HG02938 (cell line): Measurements from ENCODE around the gene PLA2G4D.

ENCODE experiments used
- ATAC-seq: cut with Tn5 transposase; IDR thresholded peaks from one replicate; pipeline ENCODE4 v1.9.1; 2021; ENCODE audit warnings: mild to moderate bottlenecking, moderate library complexity; ENCODE audit not compliant: unreplicated experiment

The PLA2G4D gene

GRCh38 chr15:42077689-42078088, 16.7 kb downstream of the PLA2G4D start:
- ATAC-seq: no peak

GRCh38 chr15:42073418-42073817, 20.9 kb downstream of the PLA2G4D start:
- ATAC-seq: no peak

DNA sequence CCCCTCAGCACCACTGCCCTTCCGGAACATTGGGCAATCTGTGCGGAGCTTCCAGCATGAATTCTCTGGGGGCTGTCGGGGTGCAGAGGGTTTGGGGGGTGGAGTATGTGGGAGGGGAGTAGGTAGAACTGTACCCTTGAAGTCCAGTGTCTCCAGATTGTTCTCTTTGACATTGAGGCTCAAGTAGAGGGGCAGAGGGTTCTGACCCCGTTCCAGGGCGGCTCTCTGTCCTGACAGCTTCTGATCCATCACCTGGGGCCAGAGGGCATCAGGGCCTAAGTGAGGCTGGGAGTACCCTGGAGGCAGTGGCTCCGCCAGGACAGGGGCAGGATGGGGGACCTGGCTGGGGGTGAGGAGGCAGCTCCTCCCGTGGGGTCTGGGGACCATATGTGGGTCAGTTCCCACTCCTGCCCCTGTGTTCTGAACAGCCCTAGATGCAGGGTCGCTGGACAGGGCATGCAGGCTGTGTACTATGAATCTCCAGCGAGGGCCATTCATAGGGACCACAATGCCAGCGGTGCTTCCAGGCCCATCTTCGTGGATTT, 22.1 kb downstream of the PLA2G4D start:
- ATAC-seq: no peak

GRCh38 chr15:42071717-42072116, 22.6 kb downstream of the PLA2G4D start:
- ATAC-seq: no peak

GRCh38 chr15:42070976-42071350, 23.4 kb downstream of the PLA2G4D start:
- ATAC-seq: no peak

GRCh38 chr15:42070279-42070975, 23.9 kb downstream of the PLA2G4D start:
- no peak for ATAC-seq

DNA sequence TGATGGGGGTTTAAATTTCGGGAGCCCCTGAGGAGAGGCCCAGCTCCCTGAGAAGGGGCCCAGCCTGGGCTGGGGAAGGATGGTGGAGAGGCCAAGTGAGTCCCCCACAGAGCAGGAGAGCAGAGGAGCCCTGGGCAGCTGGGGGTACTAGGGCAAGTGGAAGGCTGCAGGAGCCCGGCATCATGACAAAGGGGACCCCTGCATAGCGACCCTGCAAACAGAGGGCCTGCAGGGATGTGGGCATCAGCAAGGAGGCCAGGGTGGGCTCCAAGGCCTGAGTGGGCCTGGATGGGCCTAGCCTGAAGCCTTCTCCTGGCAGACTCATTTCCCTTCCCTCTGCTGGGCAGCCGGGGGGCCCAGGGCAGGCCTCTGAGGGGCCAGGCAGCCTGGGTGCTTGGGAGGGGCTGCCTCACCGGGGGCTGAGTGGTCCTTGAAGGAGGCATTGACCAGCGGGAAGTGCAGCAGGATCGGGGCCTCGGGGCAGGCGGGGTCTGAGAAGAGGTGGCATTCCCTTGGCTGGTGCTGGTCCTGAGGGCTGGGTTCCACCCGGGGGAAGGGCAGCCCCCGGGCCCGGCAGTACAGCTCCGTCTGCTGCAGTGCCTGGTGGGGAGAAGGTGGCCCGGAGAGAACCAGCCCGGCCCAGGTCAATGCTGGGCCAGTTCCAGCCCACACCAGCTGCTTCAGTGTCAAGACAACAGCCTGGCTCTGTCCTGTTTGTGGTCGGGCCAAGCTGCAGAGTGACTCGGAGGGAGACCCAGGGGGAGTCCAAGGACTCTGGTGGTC, 24.7 kb downstream of the PLA2G4D start:
- no peak for ATAC-seq

GRCh38 chr15:42069025-42069424, 25.3 kb downstream of the PLA2G4D start:
- ATAC-seq: no peak

GRCh38 chr15:42068601-42069000, 25.8 kb downstream of the PLA2G4D start:
- ATAC-seq: no peak

- ATAC-seq: no peak
These were observed 27.5 kb downstream of the PLA2G4D start for GRCh38 chr15:42066764-42067415.

GRCh38 chr15:42065468-42065867, 28.9 kb downstream of the PLA2G4D start:
- no peak for ATAC-seq

DNA sequence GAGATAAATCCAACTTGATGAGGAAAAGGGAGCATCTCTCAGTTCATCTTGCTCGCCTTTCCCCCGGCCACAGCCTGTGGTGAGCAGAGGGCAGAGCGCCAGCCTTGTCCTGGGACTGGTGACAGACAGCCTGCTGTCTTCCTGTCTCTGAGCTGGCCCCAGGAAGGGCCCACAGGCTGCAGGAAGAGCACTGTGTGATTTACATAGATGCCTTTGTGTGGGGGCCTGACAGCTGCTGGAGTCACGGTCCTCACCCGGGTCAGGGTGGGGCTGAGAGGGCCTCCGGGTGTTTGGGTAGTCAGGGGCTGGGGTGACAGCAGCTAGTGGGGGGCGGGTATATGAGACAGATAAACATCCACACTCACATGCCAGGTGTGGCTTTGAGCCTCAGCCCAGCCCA, 29.3 kb downstream of the PLA2G4D start:
- no peak for ATAC-seq

DNA sequence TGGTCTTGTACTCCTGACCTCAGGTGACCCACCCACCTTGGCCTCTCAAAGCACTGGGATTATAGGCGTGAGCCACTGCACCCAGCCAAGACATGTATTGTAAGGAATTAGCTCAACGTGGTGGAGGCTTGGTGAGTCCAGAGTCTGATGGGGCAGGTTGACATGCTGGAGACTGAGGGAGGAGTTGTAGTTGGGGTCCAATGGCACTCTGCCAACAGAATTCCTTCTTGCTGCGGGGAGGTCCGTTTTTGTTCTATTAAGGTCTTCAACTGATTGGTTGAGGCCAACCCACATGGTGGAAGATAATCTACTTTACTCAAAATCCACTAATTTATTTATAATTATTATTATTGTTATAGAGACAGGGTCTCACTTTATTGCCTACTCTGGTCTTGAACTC, 30.1 kb downstream of the PLA2G4D start:
- ATAC-seq: no peak

- no peak for ATAC-seq
These were observed 31.1 kb downstream of the PLA2G4D start for GRCh38 chr15:42063122-42063848.

- no peak for ATAC-seq
These were observed 32.0 kb downstream of the PLA2G4D start for GRCh38 chr15:42062284-42062806.

- ATAC-seq: no peak
These were observed 33.6 kb downstream of the PLA2G4D start for GRCh38 chr15:42060797-42061196.

GRCh38 chr15:42060477-42060763, 33.9 kb downstream of the PLA2G4D start:
- no peak for ATAC-seq

GRCh38 chr15:42059661-42060476, 34.5 kb downstream of the PLA2G4D start:
- ATAC-seq: no peak

GRCh38 chr15:42058791-42059190, 35.6 kb downstream of the PLA2G4D start:
- no peak for ATAC-seq
